22Rv1 (cell line): ENCODE measurements around the gene TMTC1.

Experiments used
- H3K27ac ChIP-seq: fragments of 450-650 bp; 2 replicates; pipeline ENCODE4 v1.5.1; 2017
- CTCF ChIP-seq: fragments of 450-650 bp; IDR thresholded peaks from 2 replicates; pipeline ENCODE4 v1.5.1; 2017; ENCODE audit warnings: mild to moderate bottlenecking
- ZFX ChIP-seq: fragments of 450-650 bp; IDR thresholded peaks from 2 replicates; pipeline ENCODE4 v1.6.1; 2017; ENCODE audit warnings: antibody characterized with exemption, borderline replicate concordance

TMTC1 gene

GRCh38 chr12:29762637-29763300 is 21.0 kb downstream of the TMTC1 start:
- no peak for TF ChIP-seq CTCF
- no peak for TF ChIP-seq ZFX
- H3K27ac ChIP-seq: no peak overlapping the region

- no peak overlapping the region for H3K27ac ChIP-seq
- TF ChIP-seq CTCF (no peak), ZFX (no peak)
Measured at GRCh38 chr12:29759950-29760349, 23.8 kb downstream of the TMTC1 start.

- TF ChIP-seq ZFX: no peak
- TF ChIP-seq CTCF: no peak
- no peak overlapping the region for H3K27ac ChIP-seq
Measured at GRCh38 chr12:29756741-29757390, 26.9 kb downstream of the TMTC1 start.

GRCh38 chr12:29754235-29755189 is 29.2 kb downstream of the TMTC1 start:
- TF ChIP-seq CTCF (no peak), ZFX (no peak)
- no peak overlapping the region for H3K27ac ChIP-seq

GRCh38 chr12:29752121-29752520 is 31.6 kb downstream of the TMTC1 start:
- TF ChIP-seq CTCF (no peak), ZFX (no peak)
- no peak overlapping the region for H3K27ac ChIP-seq

- no peak overlapping the region for H3K27ac ChIP-seq
- TF ChIP-seq CTCF (no peak), ZFX (no peak)
Measured at GRCh38 chr12:29751676-29752075, 32.1 kb downstream of the TMTC1 start.

GRCh38 chr12:29750928-29751220 is 32.9 kb downstream of the TMTC1 start:
- H3K27ac ChIP-seq: no peak overlapping the region
- TF ChIP-seq ZFX (no peak), CTCF (no peak)
